Fibroblast of lung (primary cell): ENCODE results near the gene HSPBP1.
A peak's percentile ranks its signal among the peaks of the same experiment; 100 is the strongest.

Experiments used
- EZH2 ChIP-seq: IDR thresholded peaks from 2 replicates; pipeline ENCODE4 v1.5.1; 2012; ENCODE audit warnings: low read length, control low read depth, mild to moderate bottlenecking; ENCODE audit errors: missing control alignments
- TF ChIP-seq, protein P1 (sequence below), 2 donors: IDR thresholded peaks in 1 of 2; conservative IDR thresholded peaks in 1 of 2; 1 replicate in 1 of 2; 2 replicates in 1 of 2; pipeline ENCODE4 v1.5.1; 2011 to 2012; ENCODE audit warnings: low read length in 2 of 2, control low read depth in 1 of 2, inconsistent platforms in 1 of 2, low read depth in 1 of 2, mild to moderate bottlenecking in 1 of 2

DNA sequence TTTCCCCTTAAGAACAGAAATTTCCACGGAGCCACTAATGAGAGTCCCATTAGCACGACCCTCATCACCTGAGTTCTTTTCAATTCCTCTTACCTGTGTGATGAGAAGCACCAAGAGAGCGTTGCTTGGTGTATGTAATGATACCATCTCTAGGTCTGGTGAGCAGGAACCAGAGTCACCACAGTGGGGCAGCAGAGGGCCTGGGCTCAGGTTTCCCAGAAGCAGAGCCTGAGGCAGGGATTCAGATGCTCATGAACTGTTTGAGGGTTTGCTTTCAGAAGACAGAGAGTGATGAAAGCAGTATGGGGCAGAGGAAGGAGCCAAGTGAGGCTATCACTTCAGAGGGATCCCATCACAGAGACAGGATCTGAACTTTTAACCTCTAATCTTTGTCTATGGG lies 67.5 kb downstream of the HSPBP1 start:
- TF ChIP-seq, protein P1, sequence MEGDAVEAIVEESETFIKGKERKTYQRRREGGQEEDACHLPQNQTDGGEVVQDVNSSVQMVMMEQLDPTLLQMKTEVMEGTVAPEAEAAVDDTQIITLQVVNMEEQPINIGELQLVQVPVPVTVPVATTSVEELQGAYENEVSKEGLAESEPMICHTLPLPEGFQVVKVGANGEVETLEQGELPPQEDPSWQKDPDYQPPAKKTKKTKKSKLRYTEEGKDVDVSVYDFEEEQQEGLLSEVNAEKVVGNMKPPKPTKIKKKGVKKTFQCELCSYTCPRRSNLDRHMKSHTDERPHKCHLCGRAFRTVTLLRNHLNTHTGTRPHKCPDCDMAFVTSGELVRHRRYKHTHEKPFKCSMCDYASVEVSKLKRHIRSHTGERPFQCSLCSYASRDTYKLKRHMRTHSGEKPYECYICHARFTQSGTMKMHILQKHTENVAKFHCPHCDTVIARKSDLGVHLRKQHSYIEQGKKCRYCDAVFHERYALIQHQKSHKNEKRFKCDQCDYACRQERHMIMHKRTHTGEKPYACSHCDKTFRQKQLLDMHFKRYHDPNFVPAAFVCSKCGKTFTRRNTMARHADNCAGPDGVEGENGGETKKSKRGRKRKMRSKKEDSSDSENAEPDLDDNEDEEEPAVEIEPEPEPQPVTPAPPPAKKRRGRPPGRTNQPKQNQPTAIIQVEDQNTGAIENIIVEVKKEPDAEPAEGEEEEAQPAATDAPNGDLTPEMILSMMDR (conservative IDR thresholded peaks at IDR 0.05 in 1 of 2, IDR thresholded peaks at IDR 0.05 in 1 of 2; ENCODE audit: low read depth in 1 of 2, low read length in 2 of 2) = peak in 1 of 2 donors; percentile 12
- no peak for TF ChIP-seq EZH2
